IMR-90 (cell line): ENCODE data around the gene C16orf86. TPM values are rescaled to one million over a fixed set of nuclear protein-coding genes. Genes with fewer than 3 reads are reported as not detected.

Experiments
- ATAC-seq: fragments of 200-7000 bp; cut with Tn5 transposase; 2 replicates; pipeline ENCODE4 v1.9.1; 2020; ENCODE audit warnings: low read depth, mild to moderate bottlenecking, moderate library complexity
- BruUV-seq: library from RNA; stranded (reverse); fragments of 400-500 nt; replicated peaks from 2 replicates; lab custom pipeline; 2021; lab: Mats Ljungman, UMichigan
- CTCF ChIA-PET: fragments of 300-600 bp; formaldehyde crosslinking; extraction: SDS; loops from one replicate; lab custom pipeline; 2021; ENCODE audit warnings: antibody characterized with exemption; lab: Yijun Ruan, JAX
- POLR2A ChIA-PET: fragments of 300-600 bp; sonication (Branson Sonifier 250); formaldehyde crosslinking; loops from one replicate; lab custom pipeline; 2022; ENCODE audit warnings: antibody characterized with exemption; ENCODE audit not compliant: unreplicated experiment; lab: Charles Lee
- DNase-seq: peaks from one replicate; pipeline ENCODE4 v3.0.0; 2013
- H2AFZ ChIP-seq: replicated peaks from 2 replicates; pipeline ENCODE3; 2013; ENCODE audit warnings: low read length, mild to moderate bottlenecking; ENCODE audit not compliant: poor library complexity
- H2AK5ac ChIP-seq: 2 replicates; pipeline ENCODE4 v1.6.1; 2013; ENCODE audit warnings: low read depth, low read length, inconsistent platforms
- H2AK9ac ChIP-seq: replicated peaks from 2 replicates; pipeline ENCODE3; 2013; ENCODE audit warnings: mild to moderate bottlenecking, low read depth, low read length, moderate library complexity; ENCODE audit not compliant: poor library complexity
- H2BK120ac ChIP-seq: 2 replicates; pipeline ENCODE4 v1.6.1; 2013; ENCODE audit warnings: low read depth, low read length, inconsistent platforms
- H2BK15ac ChIP-seq: 3 replicates; pipeline ENCODE4 v1.6.1; 2013; ENCODE audit warnings: low read depth, low read length, inconsistent platforms
- H2BK20ac ChIP-seq: 2 replicates; pipeline ENCODE4 v1.6.1; 2013; ENCODE audit warnings: low read depth, mild to moderate bottlenecking, inconsistent platforms, low read length, moderate library complexity
- H2BK5ac ChIP-seq: 2 replicates; pipeline ENCODE4 v1.6.1; 2013; ENCODE audit warnings: mild to moderate bottlenecking, low read depth, low read length, inconsistent platforms; ENCODE audit not compliant: poor library complexity, severe bottlenecking
- H3K14ac ChIP-seq: replicated peaks from 2 replicates; pipeline ENCODE4 v1.6.1; 2013; ENCODE audit warnings: low read depth, low read length, inconsistent platforms
- H3K18ac ChIP-seq: 2 replicates; pipeline ENCODE4 v1.6.1; 2013; ENCODE audit warnings: low read depth, low read length, control low read depth
- H3K23ac ChIP-seq: 2 replicates; pipeline ENCODE4 v1.6.1; 2013; ENCODE audit warnings: low read depth, low read length, inconsistent platforms
- H3K27ac ChIP-seq: 2 replicates; pipeline ENCODE4 v1.5.1; 2013; ENCODE audit warnings: mild to moderate bottlenecking, control low read depth, low read length; ENCODE audit not compliant: insufficient read depth
- H3K27me3 ChIP-seq: 2 replicates; pipeline ENCODE4 v1.6.1; 2013; ENCODE audit warnings: low read length; ENCODE audit not compliant: control insufficient read depth, insufficient read depth
- H3K36me3 ChIP-seq: 2 replicates; pipeline ENCODE4 v1.6.1; 2013; ENCODE audit warnings: low read length, mixed read lengths; ENCODE audit not compliant: control insufficient read depth, insufficient read depth
- H3K4ac ChIP-seq: 2 replicates; pipeline ENCODE4 v1.6.1; 2013; ENCODE audit warnings: low read depth, low read length, inconsistent platforms
- H3K4me1 ChIP-seq: 2 replicates; pipeline ENCODE4 v1.6.1; 2013; ENCODE audit warnings: low read length, mixed read lengths; ENCODE audit not compliant: control insufficient read depth, insufficient read depth
- H3K4me2 ChIP-seq: 2 replicates; pipeline ENCODE4 v1.6.1; 2013; ENCODE audit warnings: low read depth, mild to moderate bottlenecking, control low read depth, low read length, moderate library complexity
- H3K4me3 ChIP-seq: 2 replicates; pipeline ENCODE4 v1.5.1; 2013; ENCODE audit warnings: low read depth, mild to moderate bottlenecking, control low read depth, low read length, moderate library complexity; ENCODE audit not compliant: insufficient read depth
- H3K56ac ChIP-seq: 2 replicates; pipeline ENCODE4 v1.6.1; 2013; ENCODE audit warnings: low read length, inconsistent platforms; ENCODE audit not compliant: insufficient read depth; ENCODE audit errors: extremely low read depth
- H3K79me1 ChIP-seq, 2 experiments: 2 replicates each; pipeline ENCODE4 v1.6.1; 2013; ENCODE audit warnings: low read length in 2 of 2, inconsistent platforms in 1 of 2, low read depth in 1 of 2
- H3K9ac ChIP-seq: 2 replicates; pipeline ENCODE4 v1.6.1; 2013; ENCODE audit warnings: low read depth, low read length, control low read depth
- H3K9me1 ChIP-seq: 2 replicates; pipeline ENCODE4 v1.6.1; 2013; ENCODE audit warnings: low read length, inconsistent platforms; ENCODE audit not compliant: insufficient read depth
- H3K9me3 ChIP-seq: 2 replicates; pipeline ENCODE4 v1.6.1; 2013; ENCODE audit warnings: low read length; ENCODE audit not compliant: control insufficient read depth, insufficient read depth
- H4K20me1 ChIP-seq: 2 replicates; pipeline ENCODE4 v1.6.1; 2013; ENCODE audit warnings: low read length, inconsistent platforms; ENCODE audit not compliant: insufficient read depth
- H4K5ac ChIP-seq: 2 replicates; pipeline ENCODE4 v1.6.1; 2013; ENCODE audit warnings: mild to moderate bottlenecking, low read depth, low read length, control low read depth
- H4K8ac ChIP-seq, 2 experiments: 2 replicates each; pipeline ENCODE4 v1.6.1; 2013; ENCODE audit warnings: low read depth in 2 of 2, low read length in 2 of 2, control low read depth in 1 of 2, inconsistent platforms in 1 of 2
- H4K91ac ChIP-seq: 2 replicates; pipeline ENCODE4 v1.6.1; 2013; ENCODE audit warnings: low read depth, low read length, inconsistent platforms; ENCODE audit not compliant: insufficient read depth
- BHLHE40 ChIP-seq: fragments of 150-350 bp; IDR thresholded peaks from 2 replicates; pipeline ENCODE4 v1.6.1; 2016; ENCODE audit warnings: mild to moderate bottlenecking, low read depth, low read length
- CEBPB ChIP-seq: IDR thresholded peaks from 2 replicates; pipeline ENCODE4 v1.6.1; 2012; ENCODE audit warnings: low read depth, low read length, improper control_type of control experiment
- CHD1 ChIP-seq: IDR thresholded peaks from 2 replicates; pipeline ENCODE4 v1.6.1; 2012; ENCODE audit warnings: low read depth, low read length, improper control_type of control experiment
- FOS ChIP-seq: fragments of 150-350 bp; IDR thresholded peaks from 2 replicates; pipeline ENCODE4 v1.6.1; 2016; ENCODE audit warnings: low read depth, low read length
- MAFK ChIP-seq: IDR thresholded peaks from 2 replicates; pipeline ENCODE4 v1.6.1; 2012; ENCODE audit warnings: low read depth, low read length, improper control_type of control experiment
- MAZ ChIP-seq: IDR thresholded peaks from 2 replicates; pipeline ENCODE4 v1.6.1; 2012; ENCODE audit warnings: low read depth, mild to moderate bottlenecking, low read length, improper control_type of control experiment, moderate library complexity, borderline replicate concordance
- MXI1 ChIP-seq: IDR thresholded peaks from 2 replicates; pipeline ENCODE4 v1.6.1; 2012; ENCODE audit warnings: low read depth, mild to moderate bottlenecking, low read length, moderate library complexity, borderline replicate concordance
- NFE2L2 ChIP-seq: fragments of 150-350 bp; IDR thresholded peaks from 2 replicates; pipeline ENCODE4 v1.6.1; 2016; ENCODE audit warnings: low read depth, mild to moderate bottlenecking, low read length
- POLR2A ChIP-seq: IDR thresholded peaks from 2 replicates; pipeline ENCODE4 v1.6.1; 2012; ENCODE audit warnings: mild to moderate bottlenecking, low read depth, low read length
- RAD21 ChIP-seq: IDR thresholded peaks from 2 replicates; pipeline ENCODE4 v1.6.1; 2012; ENCODE audit warnings: low read length, improper control_type of control experiment
- RCOR1 ChIP-seq: IDR thresholded peaks from 2 replicates; pipeline ENCODE4 v1.6.1; 2012; ENCODE audit warnings: mild to moderate bottlenecking, low read length, improper control_type of control experiment; ENCODE audit not compliant: insufficient replicate concordance
- RFX5 ChIP-seq: IDR thresholded peaks from 2 replicates; pipeline ENCODE4 v1.8.0; 2012; ENCODE audit warnings: low read depth, mild to moderate bottlenecking, low read length, moderate library complexity
- SMC3 ChIP-seq: fragments of 150-350 bp; IDR thresholded peaks from 2 replicates; pipeline ENCODE4 v1.6.1; 2016; ENCODE audit warnings: low read depth, mild to moderate bottlenecking, antibody characterized with exemption, low read length, moderate library complexity
- WGBS, 2 experiments: methylation state at CpG; one replicate each; pipeline versions ENCODE4 v1.1.5 to v1.1.7; 2013; ENCODE audit warnings: missing lambda C conversion rate in 2 of 2; ENCODE audit not compliant: insufficient read length in 1 of 2; ENCODE audit errors: extremely low coverage in 2 of 2; 5-methylcytosine and 5-hydroxymethylcytosine counted together
- dilution Hi-C: fragments of 300-500 bp; cut with HindIII; formaldehyde crosslinking; loops from one replicate; pipeline ENCODE4 v1.14.3; 2018; ENCODE audit warnings: low sequenced_read_pairs; ENCODE audit not compliant: unreplicated experiment
- in situ Hi-C: fragments of 300-500 bp; cut with MboI; formaldehyde crosslinking; loops from 3 replicates; pipeline ENCODE4 v1.14.3; 2019; ENCODE audit warnings: low sequenced_read_pairs, inconsistent platforms, mixed read lengths
- intact Hi-C: fragments of 100-400 bp; cut with micrococcal nuclease; formaldehyde crosslinking; loops from 2 replicates; pipeline ENCODE4 v1.10.0; 2022
- polyA plus RNA-seq, 3 experiments: library from polyadenylated mRNA; depleted of rRNA; stranded (reverse); fragments of >200 nt; gene quantifications; 2 replicates each; pipeline ENCODE4 v1.2.3, GENCODE V29; 2012; ENCODE audit warnings: low replicate concordance in 1 of 3
- total RNA-seq: library from RNA; depleted of rRNA; stranded (reverse); fragments of >200 nt; gene quantifications from 2 replicates; pipeline ENCODE4 v1.2.3, GENCODE V29; 2012
- TF ChIP-seq, protein P1 (sequence below): fragments of 150-350 bp; IDR thresholded peaks from 2 replicates; pipeline ENCODE4 v1.6.1; 2017; ENCODE audit warnings: mild to moderate bottlenecking, antibody characterized with exemption, low read length, low read depth
- TF ChIP-seq, protein P2 (sequence below): fragments of 150-350 bp; IDR thresholded peaks from 2 replicates; pipeline ENCODE4 v1.6.1; 2016; ENCODE audit warnings: low read depth, mild to moderate bottlenecking, low read length, moderate library complexity, borderline replicate concordance
- TF ChIP-seq, protein P3 (sequence below): conservative IDR thresholded peaks from 2 replicates; pipeline ENCODE4 v1.5.1; 2012; ENCODE audit warnings: mild to moderate bottlenecking, low read depth, low read length, improper control_type of control experiment

C16orf86 gene
- total and polyA plus RNA-seq, 2 of the 4 experiments (the other 2 are of a cell fraction): 0.54 to 0.70 TPM

DNA sequence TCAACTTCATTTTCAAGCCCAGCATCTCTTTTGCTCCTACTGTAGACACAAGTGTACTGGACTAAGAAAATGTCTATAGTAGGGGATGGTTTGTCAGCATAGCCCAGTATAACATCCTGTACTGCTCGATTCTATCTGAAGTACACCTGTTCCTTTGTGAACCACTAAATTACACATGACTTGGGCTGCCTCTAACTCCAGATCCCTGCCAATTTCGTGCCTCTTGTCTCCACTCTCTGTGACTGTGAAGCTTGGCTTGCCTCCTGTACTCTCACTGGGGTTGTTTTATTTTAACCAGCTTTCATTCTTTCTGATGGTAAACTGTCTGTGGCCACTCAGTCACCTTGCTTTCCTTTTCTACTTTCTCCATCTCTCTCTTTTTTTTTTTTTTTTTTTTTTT lies 28.0 kb downstream of the C16orf86 start:
- Histone ChIP-seq H3K18ac (no peak overlapping the region), H2AK5ac (no peak overlapping the region), H3K56ac (no peak overlapping the region), H3K9me1 (peaks cover 7% of the 10 kb centered on the region; the same call in 1 of the 2 replicates), H2BK120ac (no peak overlapping the region), H3K9me3 (no peaks in the 10 kb centered on the region), H2BK20ac (no peak overlapping the region), H3K9ac (no peak overlapping the region), H2BK15ac (no peak overlapping the region), H3K4me3 (no peak overlapping the region), H4K5ac (no peak overlapping the region), H2AK9ac (no peak overlapping the region), H3K14ac (no peak overlapping the region), H3K36me3 (no peaks in the 10 kb centered on the region), H4K91ac (no peak overlapping the region), H3K27me3 (no peaks in the 10 kb centered on the region), H3K4me2 (no peak overlapping the region), H2BK5ac (no peak overlapping the region), H2AFZ (no peak overlapping the region), H4K20me1 (0 out of 2 replicates have a peak, but pooled peaks cover 2% of the 10 kb centered on the region), H3K4me1 (no peaks in the 10 kb centered on the region), H3K27ac (no peak overlapping the region), H3K4ac (no peak overlapping the region), H3K79me1 (peaks cover 16 to 54% of the 10 kb centered on the region in 2 experiments), H4K8ac (no peak overlapping the region), H3K23ac (no peak overlapping the region)
- no TSS peak for BruUV-seq
- WGBS, 2 experiments: no CpG with 5 or more reads among the region's 2 CpGs
- dilution Hi-C loops (no loop called here), in situ Hi-C loops (no loop called here), intact Hi-C loops (no loop called here)
- no peak for DNase-seq
- ChIA-PET CTCF (no interaction called here), POLR2A (no interaction called here)
- no peak for TF ChIP-seq MAZ
- no peak for TF ChIP-seq MXI1
- no peak for TF ChIP-seq RCOR1
- no peak for TF ChIP-seq NFE2L2
- TF ChIP-seq, protein P1, sequence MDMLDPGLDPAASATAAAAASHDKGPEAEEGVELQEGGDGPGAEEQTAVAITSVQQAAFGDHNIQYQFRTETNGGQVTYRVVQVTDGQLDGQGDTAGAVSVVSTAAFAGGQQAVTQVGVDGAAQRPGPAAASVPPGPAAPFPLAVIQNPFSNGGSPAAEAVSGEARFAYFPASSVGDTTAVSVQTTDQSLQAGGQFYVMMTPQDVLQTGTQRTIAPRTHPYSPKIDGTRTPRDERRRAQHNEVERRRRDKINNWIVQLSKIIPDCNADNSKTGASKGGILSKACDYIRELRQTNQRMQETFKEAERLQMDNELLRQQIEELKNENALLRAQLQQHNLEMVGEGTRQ: no peak
- no peak for TF ChIP-seq FOS
- no peak for TF ChIP-seq POLR2A
- no peak for TF ChIP-seq RAD21
- no peak for TF ChIP-seq CHD1
- TF ChIP-seq, protein P2, sequence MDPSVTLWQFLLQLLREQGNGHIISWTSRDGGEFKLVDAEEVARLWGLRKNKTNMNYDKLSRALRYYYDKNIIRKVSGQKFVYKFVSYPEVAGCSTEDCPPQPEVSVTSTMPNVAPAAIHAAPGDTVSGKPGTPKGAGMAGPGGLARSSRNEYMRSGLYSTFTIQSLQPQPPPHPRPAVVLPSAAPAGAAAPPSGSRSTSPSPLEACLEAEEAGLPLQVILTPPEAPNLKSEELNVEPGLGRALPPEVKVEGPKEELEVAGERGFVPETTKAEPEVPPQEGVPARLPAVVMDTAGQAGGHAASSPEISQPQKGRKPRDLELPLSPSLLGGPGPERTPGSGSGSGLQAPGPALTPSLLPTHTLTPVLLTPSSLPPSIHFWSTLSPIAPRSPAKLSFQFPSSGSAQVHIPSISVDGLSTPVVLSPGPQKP: no peak
- TF ChIP-seq, protein P3, sequence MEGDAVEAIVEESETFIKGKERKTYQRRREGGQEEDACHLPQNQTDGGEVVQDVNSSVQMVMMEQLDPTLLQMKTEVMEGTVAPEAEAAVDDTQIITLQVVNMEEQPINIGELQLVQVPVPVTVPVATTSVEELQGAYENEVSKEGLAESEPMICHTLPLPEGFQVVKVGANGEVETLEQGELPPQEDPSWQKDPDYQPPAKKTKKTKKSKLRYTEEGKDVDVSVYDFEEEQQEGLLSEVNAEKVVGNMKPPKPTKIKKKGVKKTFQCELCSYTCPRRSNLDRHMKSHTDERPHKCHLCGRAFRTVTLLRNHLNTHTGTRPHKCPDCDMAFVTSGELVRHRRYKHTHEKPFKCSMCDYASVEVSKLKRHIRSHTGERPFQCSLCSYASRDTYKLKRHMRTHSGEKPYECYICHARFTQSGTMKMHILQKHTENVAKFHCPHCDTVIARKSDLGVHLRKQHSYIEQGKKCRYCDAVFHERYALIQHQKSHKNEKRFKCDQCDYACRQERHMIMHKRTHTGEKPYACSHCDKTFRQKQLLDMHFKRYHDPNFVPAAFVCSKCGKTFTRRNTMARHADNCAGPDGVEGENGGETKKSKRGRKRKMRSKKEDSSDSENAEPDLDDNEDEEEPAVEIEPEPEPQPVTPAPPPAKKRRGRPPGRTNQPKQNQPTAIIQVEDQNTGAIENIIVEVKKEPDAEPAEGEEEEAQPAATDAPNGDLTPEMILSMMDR: no peak
- TF ChIP-seq CEBPB: no peak
- no peak for TF ChIP-seq MAFK
- no peak for TF ChIP-seq SMC3
- no peak for TF ChIP-seq BHLHE40
- TF ChIP-seq RFX5: no peak
- no peak for ATAC-seq
